K562 treated with DMSO at 1 percent for 24 hours (cell line): ENCODE data around the gene SMCR8. TPM values are rescaled to one million over a fixed set of nuclear protein-coding genes. Genes with fewer than 3 reads are reported as not detected.

Experiments used
- total RNA-seq: library from RNA; unstranded; fragments of 300-600 nt; gene quantifications from 2 replicates; pipeline ENCODE4 v1.2.3, GENCODE V29; 2022; ENCODE audit warnings: low read depth; ENCODE audit not compliant: insufficient read depth

Gene SMCR8, protein sequence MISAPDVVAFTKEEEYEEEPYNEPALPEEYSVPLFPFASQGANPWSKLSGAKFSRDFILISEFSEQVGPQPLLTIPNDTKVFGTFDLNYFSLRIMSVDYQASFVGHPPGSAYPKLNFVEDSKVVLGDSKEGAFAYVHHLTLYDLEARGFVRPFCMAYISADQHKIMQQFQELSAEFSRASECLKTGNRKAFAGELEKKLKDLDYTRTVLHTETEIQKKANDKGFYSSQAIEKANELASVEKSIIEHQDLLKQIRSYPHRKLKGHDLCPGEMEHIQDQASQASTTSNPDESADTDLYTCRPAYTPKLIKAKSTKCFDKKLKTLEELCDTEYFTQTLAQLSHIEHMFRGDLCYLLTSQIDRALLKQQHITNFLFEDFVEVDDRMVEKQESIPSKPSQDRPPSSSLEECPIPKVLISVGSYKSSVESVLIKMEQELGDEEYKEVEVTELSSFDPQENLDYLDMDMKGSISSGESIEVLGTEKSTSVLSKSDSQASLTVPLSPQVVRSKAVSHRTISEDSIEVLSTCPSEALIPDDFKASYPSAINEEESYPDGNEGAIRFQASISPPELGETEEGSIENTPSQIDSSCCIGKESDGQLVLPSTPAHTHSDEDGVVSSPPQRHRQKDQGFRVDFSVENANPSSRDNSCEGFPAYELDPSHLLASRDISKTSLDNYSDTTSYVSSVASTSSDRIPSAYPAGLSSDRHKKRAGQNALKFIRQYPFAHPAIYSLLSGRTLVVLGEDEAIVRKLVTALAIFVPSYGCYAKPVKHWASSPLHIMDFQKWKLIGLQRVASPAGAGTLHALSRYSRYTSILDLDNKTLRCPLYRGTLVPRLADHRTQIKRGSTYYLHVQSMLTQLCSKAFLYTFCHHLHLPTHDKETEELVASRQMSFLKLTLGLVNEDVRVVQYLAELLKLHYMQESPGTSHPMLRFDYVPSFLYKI
- 9.4 and 10.8 TPM in 2 replicates for total RNA-seq

DNA sequence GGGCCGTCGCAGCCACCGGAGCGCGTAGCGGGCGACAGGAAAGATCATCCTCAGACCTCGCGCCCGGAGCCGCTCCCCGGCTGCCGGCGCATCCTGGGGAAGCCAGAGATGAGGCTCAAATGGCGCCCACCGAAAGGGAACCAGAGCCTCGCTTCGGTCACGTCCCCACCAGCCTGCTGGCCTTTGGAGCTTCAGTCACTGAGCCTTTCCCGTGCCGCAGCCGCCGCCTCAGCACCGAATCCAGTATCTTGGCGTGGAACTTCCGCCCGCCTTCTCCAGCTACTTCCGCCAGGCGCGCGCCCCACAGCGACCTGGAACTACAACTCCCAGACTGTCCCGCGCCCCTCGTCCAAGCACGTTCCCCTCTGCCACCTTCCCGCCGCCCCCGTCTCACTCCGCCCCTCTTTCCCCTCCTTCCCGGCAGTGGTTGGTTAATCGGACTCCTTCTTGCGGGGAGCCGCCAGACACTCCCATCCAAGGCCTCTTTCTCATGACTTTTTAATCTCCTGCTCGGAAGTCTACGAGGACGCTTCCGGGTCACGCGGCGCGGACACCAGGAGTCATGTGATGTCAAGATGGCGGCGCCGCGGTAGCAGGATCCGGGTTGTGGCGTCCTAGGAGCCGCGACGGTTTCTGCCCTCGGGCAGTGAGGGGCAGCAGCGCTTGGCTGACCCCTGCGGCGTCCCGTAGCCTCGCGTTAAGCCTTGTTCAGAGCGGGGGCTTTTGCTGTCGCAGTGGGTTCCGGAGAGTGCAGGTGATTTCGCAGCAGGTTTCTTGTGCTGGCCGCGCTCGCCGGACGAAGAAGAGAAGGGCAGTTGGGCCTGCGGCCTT, at the start of gene SMCR8, which contains the start of gene TOP3A:
SMCR8 (plus strand) TSS at position 563 of the 831 bp plus-strand sequence. CDS start 497 bp downstream, outside the sequence.
TOP3A (minus strand) TSS at position 264 of the 831 bp plus-strand sequence; CDS start at position 48, 216 bp downstream.

DNA sequence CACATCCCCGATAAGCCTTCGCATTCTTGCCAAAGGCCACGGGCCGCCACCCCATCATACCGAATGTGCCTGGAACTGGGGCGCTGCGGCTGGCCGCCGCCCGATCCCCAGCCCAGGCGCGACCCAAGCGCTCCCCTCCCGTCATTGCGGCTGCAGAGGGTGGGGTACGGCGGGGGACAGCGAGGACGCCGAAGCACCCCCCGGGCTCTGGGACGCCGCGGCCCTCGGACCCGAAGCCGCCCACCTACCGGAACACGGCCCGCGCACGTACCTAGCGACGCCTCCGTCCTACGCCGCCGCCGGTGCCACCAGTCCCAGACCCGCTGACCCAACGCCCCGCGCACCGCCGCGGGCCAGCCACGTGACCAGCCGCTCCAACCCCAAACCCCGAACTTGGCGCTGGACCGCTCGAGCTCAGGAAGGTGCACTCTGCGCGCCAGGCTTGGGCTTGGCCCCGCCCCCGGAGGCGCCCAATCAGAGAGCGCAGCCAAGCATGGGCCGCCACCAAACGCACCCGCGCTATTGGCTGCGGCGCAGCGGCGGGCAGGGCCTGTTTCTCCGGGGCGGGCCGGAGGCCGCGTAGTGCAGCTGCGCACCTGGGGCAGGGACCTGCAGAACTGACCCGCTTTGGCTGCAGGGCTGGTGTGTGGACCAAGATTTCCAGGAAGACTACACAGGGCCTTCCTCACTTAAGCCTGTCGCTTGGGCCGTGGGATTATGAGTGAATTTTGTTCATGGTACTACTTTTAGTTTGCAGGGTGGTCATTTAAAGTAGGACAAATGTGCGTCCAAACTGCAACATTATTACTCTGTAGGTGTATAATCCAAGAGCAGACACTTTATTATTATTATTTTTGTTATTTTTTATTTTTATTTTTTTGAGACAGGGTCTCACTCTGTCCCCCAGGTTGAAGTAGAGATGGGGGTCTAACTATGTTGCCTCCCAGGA, 48.3 kb downstream of the SMCR8 start, which contains the start of gene SHMT1:
SHMT1 (minus strand) TSS at position 450 of the 949 bp plus-strand sequence. CDS start 7,569 bp downstream, outside the sequence.

Other genes with a start within 250 kb of the SMCR8 start
- gene DRG2, start 227.3 kb upstream of the SMCR8 start, total RNA-seq, result 29.4 and 34.0 TPM in 2 replicates
- gene MYO15A, start 206.5 kb upstream of the SMCR8 start, total RNA-seq, result 0.29 TPM in 1 of 2 replicates, not detected in the other
- 57.3 and 63.2 TPM in 2 replicates for gene ALKBH5, start 131.5 kb upstream of the SMCR8 start, total RNA-seq
- 23.9 and 28.7 TPM in 2 replicates for gene LLGL1, start 89.7 kb upstream of the SMCR8 start, total RNA-seq
- 147 and 152 TPM in 2 replicates for gene FLII, start 56.6 kb upstream of the SMCR8 start, total RNA-seq
- 10.7 and 12.1 TPM in 2 replicates for gene MIEF2, start 54.6 kb upstream of the SMCR8 start, total RNA-seq
- gene TOP3A, start 299 bp upstream of the SMCR8 start, total RNA-seq, result 21.5 and 21.6 TPM in 2 replicates
- gene SHMT1, start 48.3 kb downstream of the SMCR8 start, total RNA-seq, result 37.8 and 39.8 TPM in 2 replicates
- not detected in 2 replicates for gene EVPLL, start 62.5 kb downstream of the SMCR8 start, total RNA-seq
- not detected in 2 replicates for gene LGALS9C, start 161.5 kb downstream of the SMCR8 start, total RNA-seq